Measurements from ENCODE around the gene PTPN2.

- no peak for TF ChIP-seq CTCF (IDR thresholded peaks at IDR 0.05 in 4 of 5, conservative IDR thresholded peaks at IDR 0.05 in 1 of 5)
- TF ChIP-seq POLR2A (IDR thresholded peaks at IDR 0.05): no peak
These were observed 11.6 kb downstream of the PTPN2 start for GRCh38 chr18:12872408-12872807.
